HTR-8/SVneo (cell line): ENCODE data around the gene ABCA5.

Experiments used
- DNase-seq: peaks from one replicate; pipeline ENCODE4 v3.0.0; 2011; ENCODE audit warnings: low spot score, mixed read lengths; ENCODE audit not compliant: insufficient read length
- FAIRE-seq: peaks from 2 replicates; lab custom pipeline; 2011; peaks lifted over from hg19 to GRCh38; lab: Jason Lieb, UNC

The ABCA5 gene

DNA sequence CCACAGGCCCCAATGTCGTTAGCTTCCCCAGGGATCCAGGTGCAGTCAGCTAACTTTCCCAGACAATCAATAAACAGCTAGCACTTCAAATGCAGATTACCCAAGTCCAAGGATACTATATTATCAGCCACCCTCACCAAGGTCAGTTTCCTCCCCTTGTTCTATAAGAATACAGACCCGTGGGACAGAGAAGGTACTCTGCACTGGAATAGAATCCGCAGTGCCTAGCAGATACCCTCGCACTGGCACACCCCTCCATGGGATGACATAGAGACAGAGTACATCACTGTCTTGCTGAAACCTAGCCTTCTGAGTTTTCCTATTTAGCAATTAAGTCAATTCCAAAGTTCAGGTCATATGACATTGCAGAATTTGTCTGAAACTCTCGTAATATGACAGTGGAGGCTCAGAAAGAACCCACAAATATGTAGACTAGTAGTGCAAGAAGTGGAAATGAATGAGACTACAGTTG, 58.4 kb downstream of the ABCA5 start:
- no peak for DNase-seq
- peak; percentile 16 for FAIRE-seq

DNA sequence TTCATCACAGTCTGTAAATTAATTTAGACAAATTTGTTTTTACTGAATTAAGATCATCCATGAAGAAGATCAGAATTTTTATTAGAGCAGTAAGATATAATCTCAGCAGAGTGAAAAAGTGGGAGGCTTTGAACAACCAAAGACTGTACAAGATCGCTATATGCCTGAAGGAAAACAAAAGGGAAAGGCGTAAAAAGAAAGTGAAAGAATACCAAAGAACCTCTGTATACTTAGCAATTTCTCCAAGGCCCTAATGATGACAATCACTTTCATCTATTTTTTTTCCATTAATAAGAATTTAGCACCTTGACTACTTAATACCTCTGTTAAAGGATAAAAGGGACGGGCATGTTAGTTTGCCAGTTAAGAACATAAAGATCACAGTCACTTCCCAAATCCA, 59.7 kb downstream of the ABCA5 start:
- DNase-seq: no peak
- no peak for FAIRE-seq

DNA sequence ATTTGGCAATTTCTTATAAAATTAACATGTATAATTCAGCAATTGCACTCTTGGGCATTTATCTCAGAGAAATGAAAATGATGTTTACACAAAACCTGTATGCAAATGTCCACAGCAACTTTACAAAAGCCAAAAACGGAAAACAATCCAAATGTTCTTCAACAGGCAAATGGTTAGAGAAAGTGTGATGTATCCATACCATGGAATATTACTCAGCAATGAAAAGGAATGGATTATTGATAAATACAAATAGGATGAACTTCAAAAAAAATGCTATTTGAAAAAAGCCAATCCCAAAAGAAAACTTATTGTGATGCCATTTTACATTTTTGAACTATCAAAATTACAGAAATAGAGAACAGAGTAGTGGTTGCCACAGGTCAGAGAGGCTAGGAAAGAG, 61.1 kb downstream of the ABCA5 start:
- DNase-seq (no peak), FAIRE-seq (no peak)

DNA sequence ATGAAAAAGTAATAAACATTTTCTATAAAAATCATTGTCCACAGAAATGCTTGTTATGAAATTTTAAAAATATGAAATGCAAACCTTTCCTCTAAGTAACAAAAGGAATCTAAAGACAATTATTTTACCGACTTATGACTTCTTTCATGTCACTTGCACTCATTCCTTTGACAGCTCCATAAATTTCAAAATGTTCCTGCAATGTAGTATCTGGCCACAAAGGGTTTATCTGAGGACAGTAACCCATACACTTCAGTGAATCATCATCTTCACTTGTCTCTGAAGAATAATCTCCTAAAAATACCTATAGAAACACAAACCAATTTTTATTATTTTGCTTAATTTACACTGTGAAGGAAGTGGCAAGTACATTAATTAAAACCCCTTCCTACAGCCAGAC, 72.7 kb downstream of the ABCA5 start:
- FAIRE-seq: peak; percentile 80

DNA sequence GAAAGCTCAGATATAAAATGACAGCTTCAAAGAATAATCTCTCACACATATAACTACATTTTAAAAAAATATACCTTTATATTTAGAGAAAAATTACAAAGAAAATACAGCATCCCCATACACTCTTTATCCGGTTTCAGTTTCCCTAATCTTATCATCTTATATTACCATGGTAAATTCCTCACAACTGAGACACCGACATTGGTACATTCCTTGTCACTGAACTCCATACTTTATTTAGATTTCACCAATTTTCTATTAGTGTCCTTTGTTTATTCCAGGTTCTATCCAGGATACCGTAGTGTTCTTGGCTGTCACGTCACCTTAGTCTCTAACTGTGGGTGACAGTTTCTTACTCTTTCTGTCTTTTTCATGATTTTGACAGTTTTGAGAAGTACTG, 76.3 kb downstream of the ABCA5 start:
- DNase-seq (peak; percentile 29), FAIRE-seq (no peak)

More for the DNA sequence above, 72.7 kb downstream of the ABCA5 start:
- DNase-seq: peak; percentile 45

DNA sequence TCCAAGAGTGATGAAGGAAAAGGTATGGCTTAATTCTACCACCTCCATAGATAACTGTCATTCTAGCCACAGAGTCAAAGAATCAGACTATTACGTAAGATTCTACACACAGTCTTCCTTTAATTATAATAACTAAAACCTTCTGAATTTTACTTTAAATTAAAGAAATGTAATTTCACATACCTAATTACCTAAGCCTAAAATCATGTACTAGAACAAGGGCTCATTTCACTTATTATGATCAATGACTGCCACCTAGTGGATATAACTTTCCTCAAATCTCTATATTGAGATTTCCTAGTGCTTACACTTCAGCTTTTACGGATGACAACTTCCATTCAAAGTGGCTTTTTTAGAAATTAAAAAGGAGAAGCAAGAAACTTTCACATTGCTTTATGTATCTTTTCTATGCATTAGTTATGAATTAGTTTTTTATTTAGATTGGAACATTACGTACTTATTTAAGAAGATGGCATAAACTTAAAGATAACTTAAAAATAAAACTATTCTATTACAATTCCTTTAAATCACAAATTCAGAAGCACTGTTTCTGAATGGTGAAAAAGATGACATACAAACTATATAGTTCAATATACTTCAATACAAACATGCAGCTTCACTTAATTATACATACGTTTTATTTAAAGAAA, 80.1 kb downstream of the ABCA5 start:
- FAIRE-seq (no peak), DNase-seq (peak; percentile 41)

DNA sequence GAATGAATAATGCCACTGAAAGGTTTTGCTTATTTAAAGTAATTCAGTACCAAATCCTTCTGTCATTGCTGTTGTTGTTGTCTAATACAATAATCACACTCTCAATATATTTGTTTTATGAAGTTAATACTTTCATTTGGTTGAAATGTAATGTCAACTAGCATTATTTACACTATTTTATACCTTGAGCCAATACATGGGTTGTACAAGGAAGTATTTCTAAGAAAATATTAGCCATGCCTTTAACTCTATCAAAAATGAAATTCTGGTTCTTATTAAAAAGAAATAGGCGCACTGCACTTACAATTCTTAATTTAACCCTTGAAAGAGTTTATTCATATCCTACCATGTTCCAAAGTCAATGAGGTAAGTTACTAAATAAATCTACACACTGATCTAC, 80.7 kb downstream of the ABCA5 start:
- DNase-seq: no peak
- FAIRE-seq: no peak

DNA sequence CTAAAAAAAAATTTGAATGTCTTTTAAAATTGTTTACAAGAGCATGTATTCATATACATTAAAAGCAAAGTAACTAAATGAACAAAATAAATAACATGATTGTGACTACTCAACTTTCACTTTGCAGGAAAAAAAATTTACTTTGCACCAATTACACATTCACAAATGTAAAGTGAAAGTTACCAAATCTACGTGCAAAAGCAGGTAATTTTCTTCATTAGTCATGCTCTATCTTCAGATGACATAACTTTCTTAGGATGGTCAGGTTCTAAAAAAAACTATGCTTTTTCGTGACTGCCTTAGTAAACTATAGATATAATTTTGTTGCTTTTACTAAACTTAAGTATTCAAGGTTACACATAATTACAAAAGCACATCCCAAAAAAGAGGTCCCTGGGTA, 81.3 kb downstream of the ABCA5 start:
- DNase-seq (no peak), FAIRE-seq (no peak)

DNA sequence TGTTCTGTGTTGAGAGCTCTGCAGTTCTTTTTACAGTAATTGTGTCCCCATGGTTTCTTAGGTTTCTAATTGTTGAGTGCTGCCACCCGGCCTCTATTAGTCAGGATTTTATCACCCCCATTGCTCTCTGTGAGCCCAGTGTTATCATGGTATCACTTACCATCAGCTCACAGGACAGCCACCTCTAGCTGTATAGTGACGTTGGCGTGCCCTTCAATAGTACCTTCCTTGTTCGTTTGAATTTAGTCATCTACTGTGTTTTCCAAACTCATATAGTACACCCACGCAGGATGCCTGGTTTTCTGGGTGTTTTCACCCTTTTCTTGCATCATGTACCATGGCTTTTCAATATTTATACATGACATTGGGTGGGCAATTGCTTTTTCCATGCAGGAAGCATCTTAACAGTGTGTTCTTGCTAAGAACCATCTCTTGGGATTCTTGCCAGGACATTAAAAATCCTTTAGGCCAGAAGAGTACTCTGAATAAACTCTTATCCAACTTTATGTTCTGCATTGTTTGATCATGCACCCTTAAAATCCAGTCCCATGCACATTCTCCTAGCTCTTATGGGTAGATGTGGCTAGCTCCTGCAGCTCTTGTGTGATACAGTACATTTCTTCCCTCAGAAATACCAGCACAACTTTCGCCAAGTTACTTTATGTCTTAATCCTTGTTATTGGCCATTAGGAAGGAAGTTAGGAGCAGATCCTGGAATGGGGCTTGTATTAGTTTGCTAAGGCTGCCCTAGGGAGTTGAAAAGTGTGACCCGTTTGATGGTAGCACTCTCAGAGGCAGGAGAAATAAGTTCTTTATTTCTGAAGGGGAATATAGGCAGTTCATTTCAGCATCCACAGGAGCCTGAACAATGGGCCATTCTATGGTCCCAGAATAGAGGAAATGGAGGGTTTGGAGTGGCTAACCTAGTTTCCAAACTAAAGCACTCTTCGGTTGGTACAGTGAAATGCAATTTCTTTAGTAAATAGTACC, 87.0 kb downstream of the ABCA5 start:
- DNase-seq: no peak
- no peak for FAIRE-seq

DNA sequence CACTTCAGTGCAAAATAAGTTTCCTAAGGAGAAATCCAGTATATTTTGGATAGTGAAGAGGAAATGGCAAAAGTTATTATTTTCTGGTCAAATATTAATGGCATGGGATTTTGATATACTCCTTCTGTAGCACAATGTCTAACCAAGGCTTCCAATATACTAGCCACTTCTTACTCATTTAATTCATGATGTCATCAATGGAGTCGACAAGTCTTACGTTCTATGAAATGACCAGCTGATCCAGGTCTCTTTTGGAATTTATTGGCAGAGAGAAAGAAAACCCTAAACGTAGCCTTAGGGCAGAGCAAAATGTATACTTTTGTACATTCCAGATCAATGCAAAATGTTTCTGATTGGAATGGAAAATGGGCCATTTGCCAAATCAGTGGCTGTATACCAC, 90.0 kb downstream of the ABCA5 start:
- no peak for FAIRE-seq
- DNase-seq: no peak

DNA sequence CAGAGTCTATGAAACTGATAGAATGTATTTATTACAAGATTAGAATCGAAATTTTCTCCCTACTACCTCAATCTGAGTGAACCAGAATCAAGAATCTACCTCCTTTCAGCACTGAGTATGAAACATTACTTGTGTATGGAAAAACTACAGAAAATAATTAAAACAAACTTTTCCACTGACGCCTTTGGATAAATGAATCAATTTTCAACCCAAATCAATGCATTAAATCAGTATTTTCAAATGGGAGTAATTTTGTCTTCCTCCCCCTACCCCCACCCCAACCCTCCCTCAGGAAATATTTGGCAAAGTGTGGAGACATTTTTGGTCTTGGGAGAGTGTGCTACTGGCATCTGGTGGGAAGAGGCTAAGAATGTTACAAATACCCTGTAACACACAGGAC, 90.5 kb downstream of the ABCA5 start:
- no peak for DNase-seq
- FAIRE-seq: no peak

DNA sequence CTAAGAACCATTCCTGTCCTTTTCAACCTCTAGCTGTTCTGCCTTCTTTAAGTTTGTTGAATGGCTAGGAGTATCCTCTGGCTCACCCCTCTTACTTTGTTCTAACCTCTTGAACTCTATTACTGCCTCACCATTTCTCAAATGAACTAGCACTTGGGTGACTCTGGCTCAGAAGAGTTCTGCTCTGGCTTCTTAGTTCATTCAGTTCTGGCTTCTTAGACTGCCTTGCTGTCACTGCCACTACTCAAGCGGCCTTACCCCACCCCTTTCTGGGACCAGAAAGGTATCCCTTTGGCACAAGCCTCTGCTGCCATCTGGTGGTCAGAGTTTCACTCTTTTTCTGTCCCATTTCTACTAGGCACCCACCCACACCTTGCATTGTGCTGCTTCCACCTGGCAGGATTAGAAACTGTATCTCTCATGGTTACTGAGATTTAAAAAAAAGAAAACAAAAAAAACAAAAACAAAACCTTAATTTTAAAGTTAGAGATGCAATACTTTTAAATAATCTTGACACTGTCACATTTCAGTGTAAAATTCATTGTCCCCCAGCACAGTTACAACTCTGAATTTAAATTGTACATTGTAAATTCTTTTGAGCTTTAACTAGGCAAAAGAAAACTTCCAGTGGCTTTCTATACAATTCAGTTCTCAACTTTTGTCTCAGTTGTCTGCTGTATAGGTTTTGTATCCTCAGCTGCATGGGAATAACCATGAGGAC, 91.4 kb downstream of the ABCA5 start:
- DNase-seq: peak; percentile 47
- peak; percentile 36 for FAIRE-seq

DNA sequence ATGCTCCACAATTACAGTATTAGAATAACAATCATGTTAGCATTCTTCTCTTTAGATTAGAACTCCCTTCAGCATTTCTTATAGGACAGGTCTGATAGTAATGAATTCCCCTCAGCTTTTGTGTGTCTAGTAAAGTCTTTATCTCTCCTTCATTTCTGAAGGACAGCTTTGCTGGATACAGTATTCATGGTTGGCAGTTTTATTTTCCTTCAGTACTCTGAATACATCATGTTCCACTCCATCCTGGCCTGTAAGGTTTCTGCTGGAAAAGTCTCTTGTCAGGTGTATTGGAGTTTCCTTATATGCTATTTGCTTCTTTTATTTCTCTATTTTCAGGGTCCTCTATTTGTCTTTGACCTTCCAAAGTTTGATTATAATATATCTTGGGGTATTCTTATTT, 94.3 kb downstream of the ABCA5 start:
- FAIRE-seq (no peak), DNase-seq (no peak)

DNA sequence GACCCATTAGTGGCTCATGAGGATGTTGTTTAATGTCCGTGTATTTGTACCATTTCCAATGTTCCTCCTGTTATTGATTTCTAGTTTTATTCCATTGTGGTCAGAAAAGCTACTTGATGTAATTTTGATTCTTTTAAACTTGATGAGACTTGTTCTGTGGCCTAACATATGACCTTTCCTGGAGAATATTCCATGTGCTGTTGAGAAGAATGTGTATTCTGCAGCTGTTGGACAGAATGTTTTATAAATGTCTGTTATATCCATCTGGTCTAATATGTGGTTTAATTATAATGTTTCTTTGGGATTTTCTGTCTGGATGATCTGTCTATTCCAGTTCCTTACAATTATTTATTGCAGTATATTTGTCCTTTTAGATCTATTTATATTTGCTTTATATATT, 95.4 kb downstream of the ABCA5 start:
- no peak for DNase-seq
- no peak for FAIRE-seq

DNA sequence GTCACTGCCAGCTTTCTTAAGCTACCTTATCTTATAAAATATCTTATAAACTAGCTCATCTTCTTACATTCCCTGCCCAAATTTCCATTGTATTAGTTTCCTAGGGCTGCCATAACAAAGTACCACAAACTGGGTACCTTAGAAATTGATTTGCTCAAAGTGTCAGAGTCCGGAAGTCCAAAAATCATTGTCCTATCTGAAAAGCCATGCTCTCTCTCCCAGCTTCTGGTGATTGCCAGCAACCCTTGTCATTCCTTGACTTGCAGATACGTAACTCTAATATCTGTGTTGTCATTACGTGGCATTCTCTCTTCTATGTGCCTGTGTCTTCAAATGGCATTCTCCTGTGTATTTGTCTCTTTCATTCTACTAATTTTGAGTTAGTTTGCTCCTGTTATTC, 96.0 kb downstream of the ABCA5 start:
- DNase-seq (no peak), FAIRE-seq (no peak)

DNA sequence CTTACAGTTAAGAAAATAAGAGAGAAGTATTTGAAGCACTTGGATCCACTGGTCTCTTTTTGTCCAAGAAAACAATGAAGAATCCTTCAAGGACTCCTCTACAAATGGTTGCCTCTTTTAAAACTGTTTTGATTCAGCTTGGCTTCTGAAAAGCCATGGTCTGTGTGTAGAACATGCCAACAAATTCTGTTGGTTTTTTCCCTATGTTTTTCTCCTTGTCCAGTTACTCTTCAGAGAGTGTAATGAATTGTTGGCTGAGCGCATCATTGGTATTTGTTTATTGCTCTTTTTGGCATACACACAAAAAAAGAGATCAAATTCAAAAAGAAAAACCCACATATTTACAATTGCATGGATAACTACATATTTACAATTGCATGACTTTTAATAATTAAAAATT, 98.4 kb downstream of the ABCA5 start, which contains the start of gene ABCA10:
TSS of gene ABCA10 (minus strand) at position 249 of the 400 bp plus-strand sequence. CDS start 3,466 bp downstream, outside the sequence.
- FAIRE-seq: no peak

DNA sequence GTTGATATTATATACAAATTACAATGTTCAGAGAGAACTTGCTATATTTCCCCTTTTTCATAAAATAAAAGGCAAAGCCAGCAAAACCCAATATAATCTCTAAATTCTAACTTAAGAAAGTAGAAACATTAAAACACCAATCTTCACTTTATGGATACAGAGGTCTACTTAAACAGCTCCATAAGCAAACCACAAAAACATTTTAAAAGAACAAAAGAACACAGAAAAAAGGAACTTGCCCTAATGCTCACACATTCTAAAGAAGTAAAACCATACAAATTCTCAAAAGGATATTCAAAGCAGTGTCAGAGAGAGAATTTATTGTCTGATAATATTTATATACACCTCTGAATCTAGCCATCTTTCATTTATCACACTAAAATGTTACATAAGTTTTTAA, 98.9 kb downstream of the ABCA5 start:
- no peak for DNase-seq
- no peak for FAIRE-seq

More for the DNA sequence above, 98.4 kb downstream of the ABCA5 start, which contains the start of gene ABCA10:
- no peak for DNase-seq

DNA sequence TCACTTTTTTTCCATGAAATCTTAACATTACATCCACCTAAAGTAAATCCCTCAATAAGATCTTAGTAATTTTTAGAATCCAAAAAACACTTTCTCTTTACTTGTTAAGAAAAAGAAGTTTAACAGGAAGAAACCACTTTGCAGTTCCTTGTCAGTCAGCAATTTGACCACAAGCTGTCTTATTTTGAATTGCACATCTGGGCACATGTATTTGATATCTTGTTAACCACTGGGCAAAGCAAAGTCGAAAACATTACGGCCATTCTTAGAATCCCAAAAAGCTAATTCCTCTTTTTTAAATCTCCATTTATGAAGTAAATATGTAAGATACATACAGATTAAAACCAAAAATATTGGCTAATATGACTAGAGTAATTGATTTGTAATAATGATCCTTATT, 99.4 kb downstream of the ABCA5 start:
- DNase-seq: no peak
- FAIRE-seq: no peak

DNA sequence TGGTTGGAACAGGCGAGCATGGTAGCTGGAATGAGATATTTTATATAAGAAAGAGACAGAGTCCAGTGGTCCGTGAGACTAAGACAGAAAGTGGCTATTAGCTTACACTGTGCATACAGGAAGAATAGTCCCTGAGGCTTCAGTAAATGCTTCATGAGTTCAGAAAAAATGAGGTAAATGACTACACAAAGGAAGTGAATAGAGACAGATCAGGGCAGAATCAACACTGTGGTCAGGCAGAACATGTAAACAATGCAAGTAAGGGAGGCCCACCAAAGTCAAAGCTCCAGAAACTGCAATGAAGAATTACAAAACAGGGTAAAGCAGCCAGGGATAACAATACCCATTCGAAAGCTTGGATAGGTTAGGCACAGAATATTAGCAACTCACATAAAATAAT, 103.1 kb downstream of the ABCA5 start:
- FAIRE-seq (peak; percentile 13), DNase-seq (no peak)

DNA sequence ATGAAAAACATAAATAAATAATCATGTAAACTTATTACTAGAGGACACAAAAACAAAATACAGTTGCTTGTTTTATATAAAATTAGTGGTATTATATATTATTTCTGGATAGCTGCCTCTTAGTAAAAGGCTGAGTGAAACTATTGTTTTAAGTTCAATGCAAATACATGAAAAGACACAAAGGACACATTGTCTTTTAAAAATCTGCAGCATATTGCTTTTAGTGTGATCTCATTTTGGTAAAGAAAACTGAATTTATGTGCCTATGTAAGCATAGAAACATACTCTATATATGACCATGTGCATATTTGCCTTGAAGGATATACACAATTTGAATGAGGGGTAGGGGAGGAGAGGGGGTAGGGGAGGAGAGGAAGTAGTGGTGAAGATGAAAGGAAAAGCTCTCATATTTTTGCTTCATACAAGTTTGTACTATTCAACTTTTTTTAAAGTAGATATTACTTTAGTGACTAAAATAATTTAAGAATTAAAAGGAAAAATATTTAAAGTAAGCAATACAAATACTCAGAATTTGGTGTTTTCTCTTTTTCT, 104.2 kb downstream of the ABCA5 start:
- FAIRE-seq (no peak), DNase-seq (no peak)
